PFSK-1 (cell line): ENCODE measurements around the gene MFAP1.

ENCODE experiments used
- FOXP2 ChIP-seq: optimal IDR thresholded peaks from 2 replicates; pipeline ENCODE3; 2011; ENCODE audit warnings: borderline replicate concordance, control low read depth, inconsistent platforms; ENCODE audit not compliant: insufficient read depth; ENCODE audit errors: extremely low read length, extremely low read depth
- POLR2AphosphoS5 ChIP-seq: IDR thresholded peaks from 2 replicates; pipeline ENCODE4 v1.6.1; 2012; ENCODE audit warnings: low read depth, mild to moderate bottlenecking, control low read depth, low read length, moderate library complexity
- SIN3A ChIP-seq: IDR thresholded peaks from 2 replicates; pipeline ENCODE4 v1.6.1; 2012; ENCODE audit warnings: mild to moderate bottlenecking, low read length, moderate library complexity, borderline replicate concordance; ENCODE audit not compliant: insufficient read depth
- TAF1 ChIP-seq: IDR thresholded peaks from 2 replicates; pipeline ENCODE4 v1.6.1; 2012; ENCODE audit warnings: low read length, control low read depth, borderline replicate concordance; ENCODE audit not compliant: insufficient read depth
- TF ChIP-seq, protein P1 (sequence below), 2 experiments: IDR thresholded peaks; 2 replicates each; pipeline versions ENCODE4 v1.6.1 to v1.8.0; 2011 to 2012; ENCODE audit warnings: low read depth in 2 of 2, low read length in 2 of 2, control low read depth in 1 of 2, inconsistent platforms in 1 of 2, mild to moderate bottlenecking in 1 of 2, moderate library complexity in 1 of 2; ENCODE audit not compliant: insufficient read depth in 1 of 2

DNA sequence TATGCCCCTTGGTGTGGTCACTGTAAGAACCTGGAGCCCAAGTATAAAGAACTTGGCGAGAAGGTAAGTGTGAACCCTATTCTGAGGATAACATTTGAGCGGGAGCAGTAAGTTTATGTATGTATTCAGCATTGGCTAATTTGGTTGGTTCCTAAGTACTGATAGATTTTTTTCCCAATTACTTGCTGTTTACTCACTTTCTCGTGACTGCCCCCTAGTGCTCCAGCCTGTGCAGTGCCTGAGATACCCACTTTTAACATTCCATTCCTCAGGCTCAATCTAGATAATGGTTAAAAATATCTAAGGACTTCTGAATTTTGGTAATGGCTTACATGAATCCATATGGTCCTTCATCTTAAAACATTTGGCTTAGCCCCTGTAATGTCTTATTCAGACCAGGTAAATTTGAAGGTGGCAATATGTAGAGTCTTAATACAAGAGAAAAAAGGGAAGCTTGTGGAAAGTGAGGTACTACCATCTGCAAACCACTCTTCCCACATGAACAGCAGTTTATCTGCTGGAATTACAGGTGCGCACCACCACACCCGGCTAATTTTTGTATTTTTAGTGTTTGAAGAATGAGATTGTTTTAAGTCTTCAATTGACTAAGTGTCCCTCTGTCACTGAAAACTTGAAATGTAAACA is 54.8 kb downstream of the MFAP1 start:
- TF ChIP-seq, protein P1, sequence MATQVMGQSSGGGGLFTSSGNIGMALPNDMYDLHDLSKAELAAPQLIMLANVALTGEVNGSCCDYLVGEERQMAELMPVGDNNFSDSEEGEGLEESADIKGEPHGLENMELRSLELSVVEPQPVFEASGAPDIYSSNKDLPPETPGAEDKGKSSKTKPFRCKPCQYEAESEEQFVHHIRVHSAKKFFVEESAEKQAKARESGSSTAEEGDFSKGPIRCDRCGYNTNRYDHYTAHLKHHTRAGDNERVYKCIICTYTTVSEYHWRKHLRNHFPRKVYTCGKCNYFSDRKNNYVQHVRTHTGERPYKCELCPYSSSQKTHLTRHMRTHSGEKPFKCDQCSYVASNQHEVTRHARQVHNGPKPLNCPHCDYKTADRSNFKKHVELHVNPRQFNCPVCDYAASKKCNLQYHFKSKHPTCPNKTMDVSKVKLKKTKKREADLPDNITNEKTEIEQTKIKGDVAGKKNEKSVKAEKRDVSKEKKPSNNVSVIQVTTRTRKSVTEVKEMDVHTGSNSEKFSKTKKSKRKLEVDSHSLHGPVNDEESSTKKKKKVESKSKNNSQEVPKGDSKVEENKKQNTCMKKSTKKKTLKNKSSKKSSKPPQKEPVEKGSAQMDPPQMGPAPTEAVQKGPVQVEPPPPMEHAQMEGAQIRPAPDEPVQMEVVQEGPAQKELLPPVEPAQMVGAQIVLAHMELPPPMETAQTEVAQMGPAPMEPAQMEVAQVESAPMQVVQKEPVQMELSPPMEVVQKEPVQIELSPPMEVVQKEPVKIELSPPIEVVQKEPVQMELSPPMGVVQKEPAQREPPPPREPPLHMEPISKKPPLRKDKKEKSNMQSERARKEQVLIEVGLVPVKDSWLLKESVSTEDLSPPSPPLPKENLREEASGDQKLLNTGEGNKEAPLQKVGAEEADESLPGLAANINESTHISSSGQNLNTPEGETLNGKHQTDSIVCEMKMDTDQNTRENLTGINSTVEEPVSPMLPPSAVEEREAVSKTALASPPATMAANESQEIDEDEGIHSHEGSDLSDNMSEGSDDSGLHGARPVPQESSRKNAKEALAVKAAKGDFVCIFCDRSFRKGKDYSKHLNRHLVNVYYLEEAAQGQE (IDR thresholded peaks at IDR 0.05; ENCODE audit: insufficient read depth in 1 of 2, low read depth in 2 of 2, low read length in 2 of 2), result no peak
- TF ChIP-seq SIN3A (no peak), POLR2AphosphoS5 (no peak), TAF1 (no peak), FOXP2 (no peak)
